Left renal pelvis (tissue), 4 donors: ENCODE data around the gene TOGARAM1. TPM values are rescaled to one million over a fixed set of nuclear protein-coding genes. Genes with fewer than 3 reads are reported as not detected.
A peak's percentile ranks its signal among the peaks of the same experiment; 100 is the strongest.

Experiments used
- DNase-seq, 4 donors: peaks; one replicate each; pipeline ENCODE4 v3.0.0-alpha.2; 2013; ENCODE audit warnings: low read depth in 4 of 4, low spot score in 3 of 4
- polyA plus RNA-seq, 4 donors: library from polyadenylated mRNA; unstranded; fragments of 120-200 nt; gene quantifications; one replicate each; pipeline ENCODE4 v1.2.1, GENCODE V29; 2013; ENCODE audit not compliant: insufficient read length in 4 of 4

TOGARAM1 gene
- 10 to 100 TPM; 28.0 to 40.9 (median 34.4) TPM for polyA plus RNA-seq

DNA sequence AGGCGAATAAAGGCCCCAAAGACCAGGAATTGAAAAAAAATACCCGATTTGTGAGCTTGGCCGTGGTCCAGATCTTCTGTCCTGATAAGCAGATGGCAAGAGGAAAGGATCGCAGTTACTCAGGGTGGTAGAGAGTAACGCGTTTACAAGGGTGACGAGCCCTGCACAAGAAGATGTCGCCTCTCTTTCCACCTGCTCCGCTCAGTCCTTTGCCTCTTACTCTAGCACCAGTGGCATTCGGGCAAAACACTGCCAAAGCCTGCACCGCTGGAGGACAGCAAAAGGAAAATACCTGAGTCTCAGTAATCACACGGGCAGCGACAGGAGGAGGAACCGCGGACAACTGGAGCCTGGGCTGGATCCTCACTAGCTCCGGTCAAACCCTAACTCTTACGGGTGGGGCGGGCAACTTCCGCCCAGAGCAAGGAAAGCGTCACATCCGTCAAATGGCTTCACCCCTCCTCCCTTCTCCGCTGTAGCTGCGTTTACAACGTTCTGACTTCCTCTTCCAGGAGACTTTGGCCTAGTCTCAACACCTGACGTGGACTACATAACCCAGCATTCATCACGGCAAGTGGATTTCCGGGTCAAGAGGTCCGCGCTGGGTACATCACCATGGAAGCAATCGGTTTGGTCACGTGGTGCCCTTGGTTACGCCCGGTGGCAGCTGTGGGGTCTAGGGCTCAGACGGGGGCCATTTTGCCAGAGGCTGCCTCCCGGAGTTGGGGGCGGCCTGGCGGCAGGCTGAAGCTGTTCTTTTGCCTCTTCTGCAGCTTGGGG is at the start of gene TOGARAM1, which contains the start of gene KLHL28:
TOGARAM1 (plus strand) TSS at position 637 of the 780 bp plus-strand sequence. CDS start 232 bp downstream, outside the sequence.
KLHL28 (minus strand) TSS at position 394 of the 780 bp plus-strand sequence. CDS start 16,019 bp downstream, outside the sequence.
- peak; percentile 99 to 100 (median 100) for DNase-seq

DNA sequence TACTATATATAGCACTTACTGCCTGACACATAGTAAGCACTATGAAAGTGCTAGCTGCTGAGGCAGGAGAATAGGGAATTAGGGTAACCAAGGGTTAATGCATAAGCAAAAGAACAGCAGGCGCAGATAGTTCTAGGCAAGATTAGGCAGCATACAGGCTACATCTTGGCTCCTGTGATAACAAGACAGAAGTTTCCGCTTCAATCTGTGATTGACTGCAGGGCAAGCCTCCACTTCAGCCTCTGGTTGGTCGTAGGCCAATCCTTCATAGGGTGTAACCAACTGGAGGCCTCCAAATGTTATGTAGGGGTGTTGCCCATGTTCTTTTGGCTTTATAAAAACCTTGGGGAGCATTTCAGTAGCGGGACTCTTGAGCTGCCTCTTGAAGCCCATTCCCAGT is 47.1 kb upstream of the TOGARAM1 start:
- DNase-seq = no peak

- no peak for DNase-seq
These were observed 33.2 kb upstream of the TOGARAM1 start for GRCh38 chr14:44928793-44929192.

GRCh38 chr14:44935155-44935554 is 26.8 kb upstream of the TOGARAM1 start:
- DNase-seq = no peak

- no peak for DNase-seq
These were observed 24.4 kb upstream of the TOGARAM1 start for GRCh38 chr14:44937547-44937946.

GRCh38 chr14:44940211-44940610 is 21.8 kb upstream of the TOGARAM1 start:
- no peak for DNase-seq

DNA sequence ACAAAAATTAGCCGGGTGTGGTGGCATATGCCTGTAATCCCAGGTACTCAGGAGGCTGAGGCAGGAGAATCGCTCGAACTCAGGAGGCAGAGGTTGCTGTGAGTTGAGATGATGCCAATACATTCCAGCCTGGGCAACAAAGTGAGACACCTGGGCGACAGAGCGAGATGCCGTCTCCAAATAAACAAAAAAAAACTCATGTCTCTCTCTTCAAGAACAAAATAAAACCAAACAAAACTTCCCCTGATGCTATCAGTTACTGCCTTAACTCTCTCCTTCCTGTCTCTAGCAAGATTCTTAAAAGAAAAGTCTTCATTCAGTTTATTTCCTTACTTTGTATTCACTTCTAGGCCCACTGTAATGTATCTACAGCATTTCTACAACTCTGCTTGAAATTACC is 21.0 kb upstream of the TOGARAM1 start:
- no peak for DNase-seq

GRCh38 chr14:44941591-44941990 is 20.4 kb upstream of the TOGARAM1 start:
- DNase-seq = no peak

- no peak for DNase-seq
These were observed 19.6 kb upstream of the TOGARAM1 start for GRCh38 chr14:44942436-44942835.

DNA sequence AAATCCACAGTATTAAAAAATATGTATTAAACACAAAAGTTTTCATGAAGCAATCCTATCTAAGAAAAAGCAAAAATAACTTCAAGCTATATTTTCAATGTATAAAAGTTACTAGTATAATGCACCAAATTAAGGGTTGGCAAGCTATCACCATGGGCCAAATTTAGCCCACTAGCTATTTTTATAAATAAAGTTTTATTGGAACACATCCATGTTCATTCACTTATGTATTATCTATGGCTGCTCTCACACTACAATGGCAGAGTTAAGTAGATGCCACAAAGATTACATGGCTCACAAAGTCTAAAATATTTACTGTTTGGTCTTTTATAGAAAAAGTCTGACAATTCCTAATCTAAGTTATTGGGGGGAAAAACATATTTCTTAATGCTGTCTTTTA is 17.9 kb upstream of the TOGARAM1 start:
- no peak for DNase-seq

DNA sequence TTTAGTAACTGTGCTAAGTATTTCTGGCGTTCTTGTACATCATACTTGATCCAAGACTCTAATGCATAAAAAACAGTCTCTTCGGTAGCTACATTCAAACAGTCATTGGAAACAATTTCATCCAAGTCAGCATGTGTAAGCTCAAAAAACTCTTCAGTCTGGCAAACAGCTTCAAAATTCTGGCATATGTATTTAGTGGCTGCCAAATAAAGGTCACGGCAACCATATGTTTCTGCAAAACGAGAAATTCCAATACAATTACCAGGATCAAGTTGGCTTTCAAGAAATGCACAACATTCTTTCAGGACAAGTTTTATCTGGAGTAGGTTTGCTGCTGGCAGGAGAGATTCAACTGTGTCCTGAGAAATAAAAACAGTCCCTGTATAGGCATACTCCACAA is 16.7 kb upstream of the TOGARAM1 start:
- no peak for DNase-seq

DNA sequence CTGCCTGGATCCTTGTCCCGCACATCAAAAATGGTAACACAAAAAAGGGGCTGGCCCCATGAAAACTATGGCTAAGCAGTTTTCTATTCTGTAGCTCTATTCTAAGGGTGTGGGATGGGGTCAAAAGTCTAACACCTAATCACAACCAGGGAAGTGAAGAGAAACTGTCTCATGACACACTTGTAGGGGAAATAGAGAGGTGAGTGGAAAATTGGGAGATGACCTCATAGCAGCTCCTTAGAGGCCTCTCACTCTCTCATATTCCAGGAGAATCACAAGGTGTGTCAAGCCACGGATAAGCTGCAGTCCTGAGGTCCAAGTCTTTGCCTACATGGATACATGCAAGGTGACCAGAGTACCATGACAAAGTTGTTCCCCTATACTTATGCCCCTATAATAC is 10.9 kb upstream of the TOGARAM1 start:
- DNase-seq = no peak

DNA sequence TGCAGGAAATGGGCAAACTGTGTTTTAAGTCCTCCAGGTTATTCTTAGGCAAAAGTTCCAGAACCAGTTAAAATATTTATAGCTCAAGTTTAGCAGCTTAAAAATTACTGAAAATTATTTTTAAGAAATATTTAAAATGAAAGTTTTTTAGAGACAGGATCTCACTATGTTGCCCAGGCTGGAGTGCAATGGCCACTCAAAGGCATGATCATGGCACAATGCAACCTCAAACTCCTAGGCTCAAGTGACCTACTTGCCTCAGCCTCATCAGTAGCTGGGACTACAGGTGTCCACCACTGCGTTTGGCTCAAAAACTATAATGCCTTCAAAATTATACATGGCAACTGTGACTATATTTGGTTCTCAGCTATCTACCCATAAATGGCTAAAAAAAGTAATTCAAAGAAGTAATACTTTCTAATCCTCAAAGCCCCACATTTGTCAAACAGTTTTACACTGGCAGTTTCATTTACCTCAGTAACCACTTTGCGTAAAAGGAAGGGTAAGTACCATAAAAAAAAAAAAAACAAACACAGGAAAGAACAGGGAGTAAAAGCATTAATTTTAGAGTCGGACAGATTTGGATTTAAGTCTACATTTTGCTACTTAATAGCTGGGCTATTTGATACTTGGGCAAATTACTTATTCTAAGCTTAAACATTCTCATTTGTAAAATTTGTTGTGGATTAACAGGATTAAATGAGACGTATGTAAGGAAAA is 9.4 kb upstream of the TOGARAM1 start:
- DNase-seq = no peak

GRCh38 chr14:44954750-44955149 is 7.2 kb upstream of the TOGARAM1 start:
- no peak for DNase-seq

GRCh38 chr14:44955528-44955927 is 6.5 kb upstream of the TOGARAM1 start:
- no peak for DNase-seq

DNA sequence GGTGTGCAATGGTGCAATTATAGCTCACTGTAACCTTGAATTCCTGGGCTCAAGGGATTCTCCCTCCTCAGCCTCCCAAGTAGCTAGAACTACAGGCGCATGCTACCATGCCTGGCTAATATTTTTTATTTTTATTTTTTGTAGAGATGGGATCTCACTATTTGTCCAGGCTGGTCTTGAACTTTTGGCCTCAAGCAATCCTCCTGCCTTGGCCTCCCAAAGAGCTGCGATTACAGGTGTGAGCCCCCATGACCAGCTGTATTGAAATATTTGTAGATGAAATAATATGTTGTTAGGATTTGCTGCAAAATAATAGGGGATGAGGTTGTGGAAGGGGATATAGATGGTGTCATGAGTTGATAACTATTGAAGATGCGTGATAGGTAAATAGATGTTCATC is 5.1 kb upstream of the TOGARAM1 start:
- no peak for DNase-seq

GRCh38 chr14:44959538-44959937 is 2.5 kb upstream of the TOGARAM1 start:
- no peak for DNase-seq

GRCh38 chr14:44960146-44960545 is 1.8 kb upstream of the TOGARAM1 start:
- DNase-seq = no peak

DNA sequence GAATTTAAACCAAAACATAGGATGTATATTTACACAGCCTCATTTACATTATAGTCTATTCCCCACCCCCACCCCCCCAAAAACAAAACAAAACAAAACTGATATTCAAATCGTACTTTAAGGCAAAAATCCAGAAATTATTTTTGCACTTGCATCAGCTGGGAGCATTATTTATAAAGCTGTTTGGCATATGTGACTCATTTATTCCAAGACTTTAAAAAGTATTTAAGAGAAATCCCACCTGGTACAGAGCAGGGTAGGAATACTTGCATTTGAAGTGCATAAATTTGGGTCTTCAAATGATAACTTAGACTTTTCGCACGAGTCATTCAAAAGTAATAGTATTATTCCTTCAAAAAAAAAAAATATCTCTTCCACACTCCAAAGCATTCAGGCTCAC is 1.3 kb upstream of the TOGARAM1 start:
- no peak for DNase-seq

DNA sequence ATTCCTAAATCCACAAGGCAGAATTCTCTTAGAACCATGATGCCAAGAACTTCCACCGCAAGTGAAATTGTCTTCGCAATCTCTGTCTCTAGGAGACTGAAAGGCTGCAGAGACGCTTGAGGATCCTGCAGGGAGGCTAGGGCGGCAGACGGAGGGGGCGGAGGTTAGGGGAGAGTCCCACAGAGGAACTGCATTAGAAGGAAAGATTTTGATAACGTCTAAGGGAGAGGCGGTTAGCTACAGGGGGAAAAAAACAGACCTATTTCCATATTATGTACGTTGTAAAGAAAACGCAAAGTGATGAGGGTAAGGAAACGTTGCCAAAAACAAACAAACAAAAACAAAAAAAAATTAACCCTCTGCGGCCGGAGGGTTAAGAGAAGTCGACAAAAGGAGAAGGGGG is 838 bp upstream of the TOGARAM1 start:
- peak; percentile 37 to 51 (median 48) for DNase-seq

DNA sequence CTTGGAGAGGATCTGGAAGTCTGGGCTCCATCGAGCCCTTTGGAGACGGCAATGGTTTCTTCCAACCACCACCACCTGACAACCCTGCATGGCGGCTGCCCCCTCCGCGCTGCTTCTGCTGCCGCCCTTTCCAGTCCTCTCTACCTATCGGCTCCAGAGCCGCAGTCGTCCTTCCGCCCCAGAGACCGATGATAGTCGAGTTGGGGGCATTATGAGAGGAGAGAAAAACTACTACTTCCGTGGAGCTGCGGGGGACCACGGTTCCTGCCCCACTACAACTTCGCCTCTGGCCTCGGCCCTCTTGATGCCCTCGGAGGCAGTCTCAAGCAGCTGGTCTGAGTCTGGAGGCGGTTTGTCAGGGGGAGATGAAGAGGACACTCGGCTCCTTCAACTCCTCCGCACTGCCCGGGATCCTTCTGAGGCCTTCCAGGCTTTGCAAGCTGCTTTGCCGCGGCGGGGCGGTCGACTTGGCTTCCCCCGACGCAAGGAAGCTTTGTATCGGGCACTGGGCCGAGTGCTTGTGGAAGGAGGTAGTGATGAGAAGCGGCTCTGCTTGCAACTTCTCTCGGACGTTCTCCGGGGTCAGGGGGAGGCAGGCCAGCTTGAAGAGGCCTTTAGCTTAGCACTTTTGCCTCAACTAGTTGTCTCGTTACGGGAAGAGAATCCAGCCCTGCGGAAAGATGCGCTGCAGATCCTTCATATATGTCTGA is 499 bp downstream of the TOGARAM1 start:
- DNase-seq = peak in 2 of 4 donors; percentile 29 to 43
